ENCODE data around the gene SLC45A1. TPM values are rescaled to one million over a fixed set of nuclear protein-coding genes. Genes with fewer than 3 reads are reported as not detected.

Gene SLC45A1
- total RNA-seq, 4 donors from 2014 or later: 5.8 to 9.8 (median 6.7) TPM

- H3K36me3 ChIP-seq: peaks cover 0 to 68% of the 10 kb centered on the region in 2 donors
These were observed 20.8 kb downstream of the SLC45A1 start for GRCh38 chr1:8338526-8339202.

DNA sequence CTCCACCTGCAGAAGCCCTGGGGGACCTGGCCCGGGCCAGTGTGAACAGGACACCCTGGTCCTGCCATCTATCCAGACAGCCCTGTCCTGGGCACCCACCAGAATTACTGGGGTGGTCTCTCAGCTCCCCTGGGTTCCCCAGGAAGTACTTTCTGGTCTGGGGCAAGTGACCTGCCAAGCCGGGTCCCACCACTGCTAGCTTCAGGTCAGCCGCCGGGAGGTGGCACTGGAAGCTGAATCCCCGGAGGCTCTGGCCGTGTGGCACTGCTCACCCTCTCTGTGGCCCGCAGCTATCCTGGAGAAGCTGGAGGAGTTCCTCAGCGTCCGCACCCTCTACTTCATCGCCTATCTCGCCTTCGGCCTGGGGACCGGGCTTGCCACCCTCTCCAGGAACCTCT lies 21.3 kb downstream of the SLC45A1 start:
- H3K36me3 ChIP-seq: peaks cover 0 to 62% of the 10 kb centered on the region in 2 donors

More at GRCh38 chr1:8338526-8339202, 20.8 kb downstream of the SLC45A1 start:
- TF ChIP-seq EP300 (IDR thresholded peaks at IDR 0.05) (no peak), POLR2AphosphoS5 (IDR thresholded peaks at IDR 0.05) (no peak), POLR2A (IDR thresholded peaks at IDR 0.05) (no peak)
- TF ChIP-seq, protein P1, sequence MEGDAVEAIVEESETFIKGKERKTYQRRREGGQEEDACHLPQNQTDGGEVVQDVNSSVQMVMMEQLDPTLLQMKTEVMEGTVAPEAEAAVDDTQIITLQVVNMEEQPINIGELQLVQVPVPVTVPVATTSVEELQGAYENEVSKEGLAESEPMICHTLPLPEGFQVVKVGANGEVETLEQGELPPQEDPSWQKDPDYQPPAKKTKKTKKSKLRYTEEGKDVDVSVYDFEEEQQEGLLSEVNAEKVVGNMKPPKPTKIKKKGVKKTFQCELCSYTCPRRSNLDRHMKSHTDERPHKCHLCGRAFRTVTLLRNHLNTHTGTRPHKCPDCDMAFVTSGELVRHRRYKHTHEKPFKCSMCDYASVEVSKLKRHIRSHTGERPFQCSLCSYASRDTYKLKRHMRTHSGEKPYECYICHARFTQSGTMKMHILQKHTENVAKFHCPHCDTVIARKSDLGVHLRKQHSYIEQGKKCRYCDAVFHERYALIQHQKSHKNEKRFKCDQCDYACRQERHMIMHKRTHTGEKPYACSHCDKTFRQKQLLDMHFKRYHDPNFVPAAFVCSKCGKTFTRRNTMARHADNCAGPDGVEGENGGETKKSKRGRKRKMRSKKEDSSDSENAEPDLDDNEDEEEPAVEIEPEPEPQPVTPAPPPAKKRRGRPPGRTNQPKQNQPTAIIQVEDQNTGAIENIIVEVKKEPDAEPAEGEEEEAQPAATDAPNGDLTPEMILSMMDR (IDR thresholded peaks at IDR 0.05): no peak
- 94 to 96% methylated on average over 8 to 22 of the region's 26 CpGs for WGBS, 2 donors (ENCODE audit: low coverage in 1 of 2)
- H3K27me3 ChIP-seq: no peaks in the 10 kb centered on the region
- H3K9me3 ChIP-seq: no peaks in the 10 kb centered on the region
- peaks cover 0 to 17% (median 9%) of the 10 kb centered on the region in 3 donors for H3K4me1 ChIP-seq
- H3K27ac ChIP-seq: no peak overlapping the region
- no peak for ATAC-seq
- H3K4me3 ChIP-seq: no peak overlapping the region

GRCh38 chr1:8340448-8340847 lies 22.5 kb downstream of the SLC45A1 start:
- no peak overlapping the region for H3K4me3 ChIP-seq
- TF ChIP-seq POLR2AphosphoS5 (IDR thresholded peaks at IDR 0.05): no peak
- TF ChIP-seq POLR2A (IDR thresholded peaks at IDR 0.05): no peak
- TF ChIP-seq EP300 (IDR thresholded peaks at IDR 0.05): no peak
- TF ChIP-seq, protein P1 (IDR thresholded peaks at IDR 0.05): no peak
- H3K9me3 ChIP-seq: no peaks in the 10 kb centered on the region
- H3K36me3 ChIP-seq: peaks cover 0 to 50% of the 10 kb centered on the region in 2 donors
- 94% methylated on average over 4 to 5 of the region's 6 CpGs for WGBS, 2 donors (ENCODE audit: low coverage in 1 of 2)
- H3K27ac ChIP-seq: peak overlapping the region in 1 of 4 donors; percentile 89
- no peak for ATAC-seq
- H3K27me3 ChIP-seq: no peaks in the 10 kb centered on the region
- peaks cover 0 to 25% (median 16%) of the 10 kb centered on the region in 3 donors for H3K4me1 ChIP-seq

More for the DNA sequence above, 21.3 kb downstream of the SLC45A1 start:
- ATAC-seq: no peak
- no peak overlapping the region for H3K4me3 ChIP-seq
- no peak overlapping the region for H3K27ac ChIP-seq
- H3K27me3 ChIP-seq: no peaks in the 10 kb centered on the region
- 92% methylated on average over 6 of the region's 13 CpGs; no CpG with 5 or more reads in 1 of the 2 donors for WGBS, 2 donors (ENCODE audit: low coverage in 1 of 2)
- H3K9me3 ChIP-seq: no peaks in the 10 kb centered on the region
- peaks cover 0 to 22% (median 14%) of the 10 kb centered on the region in 3 donors for H3K4me1 ChIP-seq
- TF ChIP-seq POLR2AphosphoS5 (IDR thresholded peaks at IDR 0.05): no peak
- TF ChIP-seq POLR2A (IDR thresholded peaks at IDR 0.05): no peak
- TF ChIP-seq, protein P1 (IDR thresholded peaks at IDR 0.05): no peak
- TF ChIP-seq EP300 (IDR thresholded peaks at IDR 0.05): no peak

DNA sequence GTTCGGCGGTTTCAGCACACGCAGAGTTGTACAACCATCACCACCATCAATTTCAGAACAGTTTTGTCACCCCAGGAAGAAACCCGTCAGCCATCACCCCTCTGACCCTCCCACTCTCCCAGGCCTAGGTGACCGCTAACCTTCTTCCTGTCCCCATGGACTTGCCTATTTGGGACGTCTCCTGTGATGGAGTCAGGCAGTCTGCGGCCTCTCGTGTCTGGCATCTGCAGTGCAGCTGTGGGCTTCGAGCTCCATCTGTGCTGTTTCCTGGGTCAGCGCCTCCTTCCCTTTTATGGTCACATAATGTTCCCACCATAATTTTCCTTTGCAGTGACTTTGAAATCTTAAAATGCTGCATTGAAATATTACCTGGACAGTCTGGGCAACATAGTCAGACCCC lies 24.4 kb downstream of the SLC45A1 start:
- H3K36me3 ChIP-seq: peaks cover 0 to 32% of the 10 kb centered on the region in 2 donors
- WGBS, 2 donors (ENCODE audit: low coverage in 1 of 2): 85 to 86% methylated on average over 6 to 10 of the region's 10 CpGs
- no peak for ATAC-seq
- H3K27me3 ChIP-seq: no peaks in the 10 kb centered on the region
- H3K4me3 ChIP-seq: no peak overlapping the region
- peak overlapping the region in 3 of 4 donors; percentile 73 to 90 (median 89) for H3K27ac ChIP-seq
- no peaks in the 10 kb centered on the region for H3K9me3 ChIP-seq
- no peak for TF ChIP-seq POLR2AphosphoS5 (IDR thresholded peaks at IDR 0.05)
- TF ChIP-seq POLR2A (IDR thresholded peaks at IDR 0.05): no peak
- TF ChIP-seq, protein P1 (IDR thresholded peaks at IDR 0.05): peak in 2 of 4 experiments; percentile 14 to 25
- H3K4me1 ChIP-seq: peaks cover 0 to 34% (median 16%) of the 10 kb centered on the region in 3 donors

DNA sequence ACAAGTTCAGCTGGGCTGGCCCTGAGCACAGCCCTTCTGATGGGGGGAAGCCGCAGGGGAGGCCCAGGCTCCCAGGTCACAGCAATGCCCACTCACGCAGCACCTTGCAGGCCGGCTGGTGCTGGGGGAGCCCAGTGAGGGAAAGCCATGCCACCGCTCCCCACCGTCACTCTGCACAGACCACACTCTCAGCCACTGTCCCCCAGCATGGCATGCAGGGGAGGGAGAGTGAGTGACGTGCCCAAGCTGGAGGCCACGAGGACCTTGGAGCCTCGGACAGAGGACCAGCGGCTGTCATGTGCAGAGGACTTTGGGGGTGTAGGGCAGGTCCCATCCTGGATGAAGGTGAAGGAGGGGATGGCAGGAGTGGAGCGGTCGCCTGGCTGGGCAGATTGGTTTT lies 25.1 kb downstream of the SLC45A1 start:
- H3K27me3 ChIP-seq: no peaks in the 10 kb centered on the region
- 33% methylated on average over 5 of the region's 11 CpGs; no CpG with 5 or more reads in 1 of the 2 donors for WGBS, 2 donors (ENCODE audit: low coverage in 1 of 2)
- peaks cover 0 to 40% (median 16%) of the 10 kb centered on the region in 3 donors for H3K4me1 ChIP-seq
- peak; percentile 30 for ATAC-seq
- TF ChIP-seq POLR2AphosphoS5 (IDR thresholded peaks at IDR 0.05): no peak
- no peak for TF ChIP-seq EP300 (IDR thresholded peaks at IDR 0.05)
- TF ChIP-seq, protein P1 (IDR thresholded peaks at IDR 0.05): no peak
- TF ChIP-seq POLR2A (IDR thresholded peaks at IDR 0.05): no peak
- H3K27ac ChIP-seq: peak overlapping the region; percentile 53 to 90 (median 89)
- peak overlapping the region in 1 of 2 donors; percentile 35 for H3K4me3 ChIP-seq
- H3K9me3 ChIP-seq: no peaks in the 10 kb centered on the region
- peaks cover 0 to 25% of the 10 kb centered on the region in 2 donors for H3K36me3 ChIP-seq

All from gastroesophageal sphincter (tissue), 4 donors.